Activated CD4-positive, alpha-beta T cell treated with anti-CD3 and anti-CD28 coated beads for 36 hours (primary cell): ENCODE measurements around the gene PWP2. TPM values are rescaled to one million over a fixed set of nuclear protein-coding genes. Genes with fewer than 3 reads are reported as not detected.
A peak's percentile ranks its signal among the peaks of the same experiment; 100 is the strongest.
"Not testable (repeated sequence)": the region's sequence is repeated elsewhere in the genome, so short reads cannot be mapped to it uniquely, and the experiment has no call there.

Source experiments
- ATAC-seq: fragments of 200-7000 bp; cut with Tn5 transposase; one replicate; pipeline ENCODE4 v1.10.0; 2021; ENCODE audit warnings: mild to moderate bottlenecking, moderate library complexity
- CTCF ChIA-PET: fragments of 350-600 bp; sonication (Branson Sonifier 250); formaldehyde crosslinking; loops from one replicate; lab custom pipeline; 2021; ENCODE audit warnings: antibody characterized with exemption; lab: Charles Lee
- POLR2A ChIA-PET: fragments of 350-600 bp; sonication (Branson Sonifier 250); formaldehyde crosslinking; loops from one replicate; lab custom pipeline; 2021; ENCODE audit warnings: antibody characterized with exemption, inconsistent platforms; lab: Charles Lee
- DNase-seq: peaks from one replicate; pipeline ENCODE4 v3.0.0-alpha.2; 2020
- H3K27ac Mint-ChIP-seq: one replicate; pipeline ENCODE4 v1.8.0; 2021; ENCODE audit warnings: mixed read lengths
- H3K27me3 Mint-ChIP-seq: one replicate; pipeline ENCODE4 v1.8.0; 2021; ENCODE audit warnings: mixed read lengths
- H3K36me3 Mint-ChIP-seq: one replicate; pipeline ENCODE4 v1.8.0; 2021; ENCODE audit warnings: low read depth, mixed read lengths
- H3K4me1 Mint-ChIP-seq: one replicate; pipeline ENCODE4 v1.8.0; 2021; ENCODE audit warnings: mixed read lengths
- H3K4me3 Mint-ChIP-seq: one replicate; pipeline ENCODE4 v1.8.0; 2021; ENCODE audit warnings: mild to moderate bottlenecking, moderate library complexity, mixed read lengths
- H3K9me3 Mint-ChIP-seq: one replicate; pipeline ENCODE4 v1.8.0; 2021; ENCODE audit warnings: low read depth, mixed read lengths
- intact Hi-C, 2 experiments: fragments of 100-400 bp; cut with DNase I in 1 of 2; cut with micrococcal nuclease in 1 of 2; formaldehyde crosslinking; loops; one replicate each; pipeline versions ENCODE4 v1.14.2 to v1.15.1; 2022 to 2024; cut with DNase I, micrococcal nuclease
- total RNA-seq, 2 experiments: library from RNA; stranded (reverse); gene quantifications; one replicate each; pipeline ENCODE4 v1.2.3, GENCODE V29; 2021

The PWP2 gene
- total RNA-seq, 2 experiments from 2014 or later, result 28.9 to 54.1 TPM

DNA sequence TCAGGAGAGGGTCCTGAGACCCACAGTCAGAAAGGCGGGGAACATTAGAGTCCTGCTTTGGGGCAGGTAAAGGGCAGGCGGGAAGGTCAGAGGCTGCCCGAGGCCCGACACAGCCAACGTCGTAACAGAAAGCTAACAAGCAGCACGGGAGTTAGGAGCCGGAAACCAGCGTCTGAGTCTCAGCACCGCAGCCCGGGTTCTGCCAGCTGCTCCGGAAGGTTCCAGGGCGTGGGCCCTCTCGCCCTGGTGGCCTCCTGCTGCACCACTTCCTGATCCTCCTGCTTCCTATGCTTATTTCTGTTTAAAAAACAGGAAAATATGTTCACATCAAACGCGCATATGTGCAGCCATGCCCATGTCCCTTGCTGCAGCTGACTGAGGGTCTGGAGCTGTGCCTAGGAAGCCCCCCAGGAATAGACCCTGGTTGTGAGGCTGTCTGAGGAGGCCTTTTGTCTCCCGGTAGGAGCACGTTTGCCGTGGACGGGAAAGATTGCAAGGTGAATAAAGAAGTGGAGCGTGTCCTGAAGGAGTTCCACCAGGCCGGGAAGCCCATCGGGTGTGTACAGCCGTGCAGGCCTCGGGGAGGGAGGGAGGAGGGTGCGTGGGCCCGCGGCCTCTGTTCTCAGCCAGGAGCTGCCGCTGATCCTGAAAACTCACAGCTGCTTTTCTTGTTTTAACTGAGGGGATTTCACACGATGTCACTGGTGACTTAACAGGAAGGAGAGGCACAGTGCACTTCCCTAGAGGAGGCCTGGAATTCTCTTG lies 32.8 kb downstream of the PWP2 start:
- H3K36me3 Mint-ChIP-seq, H3K4me1 Mint-ChIP-seq, intact Hi-C loops, H3K27me3 Mint-ChIP-seq, H3K27ac Mint-ChIP-seq, H3K9me3 Mint-ChIP-seq, H3K4me3 Mint-ChIP-seq, CTCF ChIA-PET, POLR2A ChIA-PET, DNase-seq: not testable (repeated sequence)
- peak; percentile 20 for ATAC-seq

DNA sequence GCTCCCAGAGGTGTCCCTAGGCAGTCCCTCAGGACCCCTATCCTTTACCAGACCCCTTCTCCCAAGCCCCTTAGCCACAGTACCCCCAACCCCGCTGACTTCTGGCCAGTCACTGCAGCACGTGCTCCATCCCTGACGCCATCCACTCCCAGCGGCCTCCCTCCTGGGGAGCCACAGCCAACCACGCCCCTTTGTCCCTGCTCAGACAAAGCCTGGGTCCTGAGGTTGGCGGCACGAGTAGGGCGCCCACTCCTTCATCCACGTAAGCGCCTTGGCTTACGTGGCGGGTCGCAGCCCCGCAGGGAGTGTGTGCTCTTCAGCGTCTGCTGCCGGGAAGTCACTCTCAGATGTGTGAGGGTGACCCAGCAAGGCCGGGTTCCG lies 33.3 kb downstream of the PWP2 start:
- H3K9me3 Mint-ChIP-seq, POLR2A ChIA-PET, H3K27me3 Mint-ChIP-seq, H3K27ac Mint-ChIP-seq, intact Hi-C loops, H3K4me1 Mint-ChIP-seq, DNase-seq, CTCF ChIA-PET, H3K4me3 Mint-ChIP-seq, H3K36me3 Mint-ChIP-seq: not testable (repeated sequence)
- peak; percentile 5 for ATAC-seq

DNA sequence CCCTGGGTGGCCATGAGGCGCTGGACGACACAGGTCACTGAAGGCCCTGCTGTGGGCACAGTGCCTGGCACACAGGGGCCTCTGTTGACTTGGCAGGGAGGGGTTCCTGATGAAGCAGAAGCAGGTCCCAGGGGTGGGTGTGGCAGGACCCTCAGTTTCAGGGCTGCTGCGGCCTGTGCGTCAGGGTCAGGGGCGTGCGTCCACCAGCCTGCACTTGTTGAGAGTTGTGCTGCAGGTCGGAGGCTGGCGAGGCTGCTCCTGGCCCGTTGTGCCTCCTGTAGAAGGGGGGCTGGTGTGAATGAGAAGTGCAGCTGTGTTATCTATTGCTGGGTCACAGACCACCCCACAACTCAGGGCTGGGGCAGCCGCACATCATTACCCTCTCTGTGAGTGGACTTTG lies 35.3 kb downstream of the PWP2 start:
- H3K27me3 Mint-ChIP-seq, H3K27ac Mint-ChIP-seq, ATAC-seq, H3K9me3 Mint-ChIP-seq, DNase-seq, H3K36me3 Mint-ChIP-seq, H3K4me3 Mint-ChIP-seq, H3K4me1 Mint-ChIP-seq, intact Hi-C loops, CTCF ChIA-PET, POLR2A ChIA-PET: not testable (repeated sequence)

DNA sequence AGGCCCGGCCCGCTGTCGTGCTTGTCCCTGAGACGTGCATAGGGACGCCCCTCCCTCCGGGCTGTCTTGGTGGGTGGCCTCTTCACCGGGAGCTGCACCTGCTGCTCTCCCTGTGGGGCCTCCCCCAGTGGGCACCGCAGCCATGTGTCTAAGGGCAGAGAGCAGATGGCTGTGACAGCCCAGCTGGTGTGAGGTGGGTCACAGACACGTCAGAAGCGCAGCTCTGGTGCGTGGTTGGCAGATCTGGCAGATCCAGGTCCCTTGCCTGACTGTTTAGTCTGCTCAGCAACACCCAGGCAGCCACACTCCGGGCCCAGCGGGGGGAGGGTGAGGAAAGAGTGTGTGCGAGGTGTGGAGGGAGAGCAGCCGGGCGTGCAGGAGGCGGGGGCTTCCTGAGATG lies 36.2 kb downstream of the PWP2 start:
- intact Hi-C loops, CTCF ChIA-PET, H3K36me3 Mint-ChIP-seq, H3K27ac Mint-ChIP-seq, H3K9me3 Mint-ChIP-seq, H3K4me3 Mint-ChIP-seq, H3K4me1 Mint-ChIP-seq, POLR2A ChIA-PET, H3K27me3 Mint-ChIP-seq: not testable (repeated sequence)
- ATAC-seq (peak; percentile 51), DNase-seq (peak; percentile 51)

DNA sequence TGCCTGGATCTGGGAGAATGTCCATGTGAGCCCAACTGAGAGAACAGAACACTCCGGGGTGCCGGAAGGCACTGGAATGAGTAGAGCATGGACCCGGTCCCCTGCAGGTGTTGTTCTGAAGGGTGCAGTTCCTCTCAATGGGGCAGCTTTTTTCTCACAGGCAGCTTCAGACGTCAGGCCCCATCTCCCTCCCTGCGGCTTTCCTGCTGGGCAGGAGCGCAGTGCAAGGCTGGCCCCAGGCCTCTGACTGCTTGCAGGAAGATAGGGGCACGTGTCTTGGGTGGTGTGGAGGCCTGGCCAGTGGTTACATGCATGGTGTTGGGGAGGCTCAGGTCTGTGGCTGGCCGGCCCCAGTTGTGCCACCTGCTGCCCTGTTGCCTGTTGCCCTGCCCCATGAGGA lies 36.8 kb downstream of the PWP2 start:
- H3K36me3 Mint-ChIP-seq, H3K4me3 Mint-ChIP-seq, H3K4me1 Mint-ChIP-seq, H3K27me3 Mint-ChIP-seq, POLR2A ChIA-PET, CTCF ChIA-PET, ATAC-seq, intact Hi-C loops, H3K9me3 Mint-ChIP-seq, DNase-seq, H3K27ac Mint-ChIP-seq: not testable (repeated sequence)

DNA sequence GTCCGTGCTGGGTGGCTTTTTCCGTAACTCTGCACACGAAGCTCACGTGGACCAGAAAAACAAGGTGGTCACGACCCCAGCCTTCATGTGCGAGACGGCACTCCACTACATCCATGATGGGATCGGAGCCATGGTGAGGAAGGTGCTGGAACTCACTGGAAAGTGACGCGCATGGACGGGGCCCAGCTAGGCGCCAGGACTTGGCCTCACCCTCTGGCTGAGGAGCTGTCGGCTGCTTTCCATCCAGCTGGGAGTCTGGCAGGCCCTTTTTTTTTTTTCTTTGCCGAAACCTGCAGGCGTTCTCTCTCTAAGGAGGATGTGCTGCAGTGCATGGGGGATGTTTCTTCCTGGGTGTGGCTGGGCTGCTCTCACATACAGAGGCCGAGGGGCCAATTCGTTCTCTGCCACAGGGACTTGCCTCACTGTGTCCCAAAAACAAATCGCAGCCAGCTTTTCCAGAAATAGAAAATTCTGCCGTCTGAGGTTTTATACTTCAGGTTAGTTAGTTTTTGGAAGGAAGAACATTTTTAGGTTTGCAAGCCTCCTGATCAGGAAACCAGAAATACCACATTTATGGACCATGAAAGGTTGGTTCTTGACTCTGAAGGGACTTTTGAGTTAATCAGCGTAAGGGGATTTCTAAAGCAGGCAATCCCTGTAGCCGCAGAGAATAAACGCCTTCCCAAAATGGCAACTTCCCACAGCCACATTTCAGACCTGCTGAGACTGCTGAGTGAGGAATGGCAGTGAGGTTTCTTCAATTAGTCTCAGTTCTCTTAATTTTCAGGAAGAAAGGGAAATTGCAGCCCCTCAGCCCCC lies 37.8 kb downstream of the PWP2 start:
- intact Hi-C loops, H3K4me3 Mint-ChIP-seq, H3K9me3 Mint-ChIP-seq, H3K4me1 Mint-ChIP-seq, H3K27ac Mint-ChIP-seq, DNase-seq, CTCF ChIA-PET, POLR2A ChIA-PET, H3K27me3 Mint-ChIP-seq, H3K36me3 Mint-ChIP-seq: not testable (repeated sequence)
- peak; percentile 42 for ATAC-seq

DNA sequence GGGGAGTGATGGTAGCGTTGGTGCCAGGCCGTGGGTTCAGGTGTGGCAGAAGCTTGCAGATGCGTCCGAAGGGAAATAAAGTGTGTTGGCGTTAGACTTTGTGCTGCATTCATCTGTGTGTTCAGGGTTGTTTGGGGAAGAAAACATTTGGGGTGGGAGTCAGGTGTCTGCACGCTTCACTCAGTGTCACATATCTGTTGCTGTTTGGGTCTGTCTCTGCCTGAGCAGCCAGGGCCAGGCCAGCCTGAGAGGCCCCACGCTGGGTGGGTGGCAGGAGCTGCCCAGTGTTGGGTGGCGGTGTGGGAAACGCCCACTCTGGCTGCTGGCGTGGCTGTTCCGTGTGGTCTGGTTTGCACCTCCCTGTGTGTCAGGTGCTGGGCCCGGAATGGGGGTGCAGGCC lies 38.4 kb downstream of the PWP2 start:
- CTCF ChIA-PET, intact Hi-C loops, POLR2A ChIA-PET, H3K4me3 Mint-ChIP-seq, H3K36me3 Mint-ChIP-seq, H3K9me3 Mint-ChIP-seq, H3K27me3 Mint-ChIP-seq, H3K27ac Mint-ChIP-seq, ATAC-seq, DNase-seq, H3K4me1 Mint-ChIP-seq: not testable (repeated sequence)

DNA sequence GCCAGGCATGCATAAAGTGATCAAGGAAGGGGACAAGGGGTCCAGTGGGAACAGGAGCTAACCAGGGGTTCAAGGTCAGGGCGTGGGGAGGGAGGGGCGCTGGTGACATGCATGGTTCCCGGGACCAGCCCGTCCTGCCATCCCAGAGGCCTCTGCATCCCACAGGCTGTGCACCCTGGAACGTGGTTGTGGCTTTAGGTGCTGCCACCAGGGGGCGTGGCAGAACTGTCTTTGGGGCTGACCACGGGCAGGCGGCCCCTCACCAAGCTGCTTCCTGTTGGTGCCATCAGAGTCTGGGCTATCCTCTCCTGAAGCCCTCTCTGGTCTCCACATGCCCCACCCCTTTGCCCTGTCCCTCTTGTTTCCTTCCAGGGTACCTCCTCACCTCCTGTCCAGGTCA lies 39.9 kb downstream of the PWP2 start:
- H3K36me3 Mint-ChIP-seq, CTCF ChIA-PET, DNase-seq, H3K4me3 Mint-ChIP-seq, H3K4me1 Mint-ChIP-seq, intact Hi-C loops, H3K27me3 Mint-ChIP-seq, POLR2A ChIA-PET, H3K9me3 Mint-ChIP-seq, H3K27ac Mint-ChIP-seq: not testable (repeated sequence)
- peak; percentile 34 for ATAC-seq

DNA sequence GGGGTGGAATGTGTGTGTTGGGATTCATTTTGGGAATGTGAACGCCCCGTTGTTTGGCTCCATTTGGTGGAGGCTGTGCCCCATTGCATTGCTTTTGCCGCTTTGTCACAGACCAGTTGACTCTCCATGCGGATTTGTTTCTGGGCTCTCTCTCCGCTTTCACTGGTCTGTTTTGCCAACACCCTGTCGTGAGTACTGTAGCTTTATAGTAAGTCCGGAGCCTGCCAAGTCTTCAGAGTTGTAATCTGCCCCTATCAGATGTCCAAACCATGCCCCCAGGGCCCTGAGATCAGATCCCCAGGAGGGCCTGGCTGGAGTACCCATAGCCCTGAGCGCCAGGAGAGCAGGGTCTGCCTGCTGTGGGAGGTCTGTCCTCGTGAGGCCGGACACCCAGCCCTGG lies 43.1 kb downstream of the PWP2 start:
- H3K9me3 Mint-ChIP-seq, H3K36me3 Mint-ChIP-seq, H3K4me3 Mint-ChIP-seq, H3K27me3 Mint-ChIP-seq, ATAC-seq, H3K4me1 Mint-ChIP-seq, POLR2A ChIA-PET, intact Hi-C loops, DNase-seq, CTCF ChIA-PET, H3K27ac Mint-ChIP-seq: not testable (repeated sequence)

DNA sequence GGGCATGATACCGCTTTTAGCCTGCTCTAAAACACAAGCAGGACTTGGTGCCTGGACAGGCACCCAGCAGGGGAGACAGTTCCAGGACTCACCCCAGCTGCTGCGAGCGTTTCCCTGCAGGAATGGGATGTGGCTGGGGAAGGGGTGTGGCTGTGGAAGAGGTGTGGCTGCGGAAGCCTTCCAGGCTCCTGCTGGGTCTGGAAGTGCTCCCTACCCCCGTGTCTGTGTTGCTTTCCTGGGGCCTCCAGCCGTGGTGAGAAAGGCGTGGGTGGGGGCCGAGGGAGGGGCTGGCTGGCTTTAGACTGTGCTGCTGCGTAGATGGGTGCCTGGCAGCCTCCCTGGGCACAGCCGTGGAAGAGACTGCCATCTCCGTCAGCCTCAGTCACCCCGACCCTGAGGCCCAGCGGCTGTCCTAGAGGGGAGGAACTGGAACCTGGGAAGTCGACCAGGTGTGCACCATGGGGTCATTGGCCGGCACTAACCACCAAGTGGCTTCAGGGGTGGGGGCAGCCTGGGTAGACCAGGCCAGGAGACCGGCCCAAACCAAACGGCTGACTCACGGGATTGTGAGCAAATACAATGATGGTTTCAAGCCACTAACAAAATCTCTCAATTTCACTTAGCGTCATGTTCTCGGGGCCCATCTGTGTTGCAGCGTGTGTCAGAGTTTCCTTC lies 46.2 kb downstream of the PWP2 start:
- peak; percentile 61 for DNase-seq
- intact Hi-C loops, result not testable (repeated sequence)

DNA sequence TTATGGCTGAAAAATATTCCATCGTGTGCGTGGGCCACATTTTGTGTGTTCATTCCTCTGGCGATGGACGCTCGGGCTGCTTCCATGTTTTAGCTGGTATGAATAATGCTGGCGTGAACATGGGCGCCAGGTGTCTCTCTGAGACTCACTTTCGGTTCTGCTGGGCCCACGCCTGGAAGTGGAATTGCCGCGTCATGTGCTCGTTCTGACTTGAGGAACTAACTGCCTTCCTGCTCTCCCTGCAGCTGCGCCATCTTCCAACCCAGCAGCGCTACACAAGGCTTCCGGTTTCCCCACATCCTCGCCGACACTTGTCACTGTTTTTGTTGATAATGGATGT lies 46.7 kb downstream of the PWP2 start:
- ATAC-seq (peak; percentile 60), DNase-seq (peak; percentile 81)
- H3K27me3 Mint-ChIP-seq, CTCF ChIA-PET, H3K4me3 Mint-ChIP-seq, intact Hi-C loops, H3K9me3 Mint-ChIP-seq, H3K36me3 Mint-ChIP-seq, POLR2A ChIA-PET, H3K4me1 Mint-ChIP-seq, H3K27ac Mint-ChIP-seq: not testable (repeated sequence)

More for the DNA sequence above, 46.2 kb downstream of the PWP2 start:
- H3K27ac Mint-ChIP-seq, H3K4me1 Mint-ChIP-seq, POLR2A ChIA-PET, H3K27me3 Mint-ChIP-seq, H3K36me3 Mint-ChIP-seq, H3K9me3 Mint-ChIP-seq, CTCF ChIA-PET, H3K4me3 Mint-ChIP-seq: not testable (repeated sequence)
- peak; percentile 53 for ATAC-seq

DNA sequence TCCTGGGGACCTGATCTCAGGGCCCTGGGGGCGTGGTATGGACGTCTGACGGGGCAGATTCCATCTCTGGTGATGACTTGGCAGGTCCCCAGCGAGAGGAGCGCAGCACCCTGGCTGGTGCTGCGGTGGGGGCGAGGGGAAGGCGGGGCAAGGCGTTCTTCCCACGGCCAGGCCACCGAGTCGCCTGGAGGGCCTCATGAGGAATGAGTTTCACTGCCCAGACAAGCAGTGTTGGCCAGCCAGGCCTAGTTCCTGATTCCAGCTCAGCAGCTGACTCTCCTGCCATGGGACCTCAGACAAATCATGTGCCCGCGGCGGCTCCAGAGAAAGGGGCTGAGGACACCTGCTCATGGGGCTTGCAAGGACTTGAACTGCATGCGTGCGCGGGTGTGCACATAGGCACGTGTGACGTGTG lies 47.6 kb downstream of the PWP2 start:
- H3K9me3 Mint-ChIP-seq, H3K4me1 Mint-ChIP-seq, H3K36me3 Mint-ChIP-seq, DNase-seq, POLR2A ChIA-PET, CTCF ChIA-PET, H3K27me3 Mint-ChIP-seq, H3K4me3 Mint-ChIP-seq, H3K27ac Mint-ChIP-seq, intact Hi-C loops: not testable (repeated sequence)
- ATAC-seq, result peak; percentile 10
